ENCODE data around the gene PLAAT3. TPM values are rescaled to one million over a fixed set of nuclear protein-coding genes. Genes with fewer than 3 reads are reported as not detected.
"Not testable (repeated sequence)": the region's sequence is repeated elsewhere in the genome, so short reads cannot be mapped to it uniquely, and the experiment has no call there.

Gene PLAAT3
- total RNA-seq, 2 donors from 2014 or later: 5.9 to 6.6 TPM

GRCh38 chr11:63578882-63579281 is 35.4 kb downstream of the PLAAT3 start:
- DNase-seq; intact Hi-C loops (cut with DNase I, micrococcal nuclease); ATAC-seq: not testable (repeated sequence)

- ATAC-seq: peak; percentile 62
- intact Hi-C loops (cut with DNase I, micrococcal nuclease): no loop called here
- peak; percentile 18 to 58 for DNase-seq
These were observed 39.2 kb downstream of the PLAAT3 start for GRCh38 chr11:63574856-63575602.

GRCh38 chr11:63573881-63574855 is 40.1 kb downstream of the PLAAT3 start:
- ATAC-seq (peak; percentile 99), DNase-seq (peak; percentile 72 to 87)
- intact Hi-C loops (cut with DNase I, micrococcal nuclease): no loop called here

GRCh38 chr11:63572026-63572688 is 42.1 kb downstream of the PLAAT3 start:
- intact Hi-C loops (cut with DNase I, micrococcal nuclease): no loop called here
- ATAC-seq: no peak
- DNase-seq: no peak

- intact Hi-C loops (cut with DNase I, micrococcal nuclease): no loop called here
These were observed 44.7 kb downstream of the PLAAT3 start for GRCh38 chr11:63569570-63569969.

GRCh38 chr11:63567044-63567840 is 47.0 kb downstream of the PLAAT3 start:
- intact Hi-C loops (cut with DNase I, micrococcal nuclease): no loop called here
- peak; percentile 71 for ATAC-seq
- DNase-seq: peak; percentile 20 to 60

More at GRCh38 chr11:63569570-63569969, 44.7 kb downstream of the PLAAT3 start:
- no peak for DNase-seq
- ATAC-seq: no peak

GRCh38 chr11:63564784-63565350 is 49.4 kb downstream of the PLAAT3 start:
- peak; percentile 73 to 84 for DNase-seq
- intact Hi-C loops (cut with DNase I, micrococcal nuclease): no loop called here
- peak; percentile 86 for ATAC-seq

- DNase-seq (peak in 1 of 2 donors; percentile 43), ATAC-seq (peak; percentile 30)
- intact Hi-C loops (cut with DNase I, micrococcal nuclease): no loop called here
These were observed 50.0 kb downstream of the PLAAT3 start for GRCh38 chr11:63564056-63564774.

- peak; percentile 2 for ATAC-seq
- no peak for DNase-seq
- intact Hi-C loops (cut with DNase I, micrococcal nuclease): no loop called here
These were observed 50.8 kb downstream of the PLAAT3 start, which contains the start of gene PLAAT2 for GRCh38 chr11:63563201-63564055. Gene PLAAT2, minus strand, starts transcription at chr11:63563379. Its CDS starts 55 bp downstream, at chr11:63563324.

GRCh38 chr11:63560506-63561180 is 53.6 kb downstream of the PLAAT3 start:
- peak; percentile 39 to 71 for DNase-seq
- intact Hi-C loops (cut with DNase I, micrococcal nuclease): no loop called here
- peak; percentile 26 for ATAC-seq

- ATAC-seq (peak; percentile 12), DNase-seq (no peak)
- intact Hi-C loops (cut with DNase I, micrococcal nuclease): no loop called here
These were observed 55.6 kb downstream of the PLAAT3 start for GRCh38 chr11:63558459-63559157.

GRCh38 chr11:63557570-63557969 is 56.7 kb downstream of the PLAAT3 start:
- ATAC-seq: no peak
- intact Hi-C loops (cut with DNase I, micrococcal nuclease): no loop called here
- DNase-seq: no peak

- intact Hi-C loops (cut with DNase I, micrococcal nuclease): no loop called here
- DNase-seq: no peak
- no peak for ATAC-seq
These were observed 57.7 kb downstream of the PLAAT3 start for GRCh38 chr11:63556404-63557013.

GRCh38 chr11:63554877-63555223 is 59.4 kb downstream of the PLAAT3 start:
- intact Hi-C loops (cut with DNase I, micrococcal nuclease): no loop called here
- DNase-seq: no peak
- no peak for ATAC-seq

GRCh38 chr11:63553759-63554158 is 60.5 kb downstream of the PLAAT3 start:
- intact Hi-C loops (cut with DNase I, micrococcal nuclease): no loop called here
- DNase-seq (no peak), ATAC-seq (no peak)

Measured in left colon (tissue), 2 donors.